ENCODE results near the gene BBS9. TPM values are rescaled to one million over a fixed set of nuclear protein-coding genes. Genes with fewer than 3 reads are reported as not detected.

BBS9 gene
- total and polyA plus RNA-seq, 9 of the 15 experiments (the other 6 are each of a cell fraction or from before 2014, with no cell fraction given), result 0.77 to 3.3 (median 2.4) TPM

GRCh38 chr7:33183504-33183903 is 54.1 kb downstream of the BBS9 start (continued):
- TF ChIP-seq ZNF318 (IDR thresholded peaks at IDR 0.05; ENCODE audit: borderline replicate concordance in 1 of 2, low read depth in 1 of 2) (no peak), NCOA6 (IDR thresholded peaks at IDR 0.05) (no peak), FOXJ2 (tag; IDR thresholded peaks at IDR 0.05) (no peak), ETV6 (IDR thresholded peaks at IDR 0.05; ENCODE audit: borderline replicate concordance in 1 of 2, low read depth in 2 of 2, low read length in 1 of 2) (no peak), ETV6 (CRISPR knock-in tag; IDR thresholded peaks at IDR 0.05; ENCODE audit: borderline replicate concordance) (no peak), HDAC1 (IDR thresholded peaks at IDR 0.05) (no peak), MCM7 (IDR thresholded peaks at IDR 0.05) (no peak), ZBTB17 (CRISPR knock-in tag; IDR thresholded peaks at IDR 0.05) (no peak), CHD7 (IDR thresholded peaks at IDR 0.05; ENCODE audit: low read depth, low read length) (no peak)

Data from K562 (cell line).